HG03469 (cell line): ENCODE measurements around the gene PGA5.
"Not testable (repeated sequence)": the region's sequence is repeated elsewhere in the genome, so short reads cannot be mapped to it uniquely, and the experiment has no call there.

Experiments
- ATAC-seq: cut with Tn5 transposase; IDR thresholded peaks from one replicate; pipeline ENCODE4 v1.9.1; 2021; ENCODE audit warnings: mild to moderate bottlenecking, moderate library complexity, moderate number of reproducible peaks; ENCODE audit not compliant: unreplicated experiment

PGA5 gene

GRCh38 chr11:61226457-61227137 is 14.4 kb upstream of the PGA5 start:
- ATAC-seq: not testable (repeated sequence)

- ATAC-seq: not testable (repeated sequence)
Measured at GRCh38 chr11:61229458-61229857, 11.5 kb upstream of the PGA5 start.

GRCh38 chr11:61231033-61231432 is 9.9 kb upstream of the PGA5 start:
- not testable (repeated sequence) for ATAC-seq

GRCh38 chr11:61231585-61231984 is 9.4 kb upstream of the PGA5 start:
- not testable (repeated sequence) for ATAC-seq

GRCh38 chr11:61232548-61233145 is 8.3 kb upstream of the PGA5 start:
- not testable (repeated sequence) for ATAC-seq

- not testable (repeated sequence) for ATAC-seq
Measured at GRCh38 chr11:61237130-61237529, 3.8 kb upstream of the PGA5 start.

GRCh38 chr11:61240288-61240687 is 687 bp upstream of the PGA5 start:
- ATAC-seq: not testable (repeated sequence)

GRCh38 chr11:61241526-61241925 is 551 bp downstream of the PGA5 start:
- ATAC-seq: not testable (repeated sequence)

GRCh38 chr11:61245284-61245964 is 4.4 kb downstream of the PGA5 start:
- not testable (repeated sequence) for ATAC-seq

GRCh38 chr11:61248071-61248470 is 7.1 kb downstream of the PGA5 start:
- ATAC-seq: not testable (repeated sequence)

- not testable (repeated sequence) for ATAC-seq
Measured at GRCh38 chr11:61249201-61249600, 8.2 kb downstream of the PGA5 start.

GRCh38 chr11:61250796-61251765 is 10.1 kb downstream of the PGA5 start:
- ATAC-seq: not testable (repeated sequence)

GRCh38 chr11:61252332-61252731 is 11.4 kb downstream of the PGA5 start:
- not testable (repeated sequence) for ATAC-seq

- ATAC-seq: no peak
Measured at GRCh38 chr11:61254403-61255025, 13.5 kb downstream of the PGA5 start.

GRCh38 chr11:61256710-61257482 is 15.9 kb downstream of the PGA5 start:
- ATAC-seq: no peak

GRCh38 chr11:61258546-61258945 is 17.6 kb downstream of the PGA5 start:
- no peak for ATAC-seq

GRCh38 chr11:61259363-61259762 is 18.4 kb downstream of the PGA5 start:
- no peak for ATAC-seq

GRCh38 chr11:61264371-61264770 is 23.4 kb downstream of the PGA5 start:
- no peak for ATAC-seq

- ATAC-seq: no peak
Measured at GRCh38 chr11:61264795-61265194, 23.8 kb downstream of the PGA5 start.

- no peak for ATAC-seq
Measured at GRCh38 chr11:61265357-61265756, 24.4 kb downstream of the PGA5 start.
